IgD-negative memory B cell (primary cell): Measurements from ENCODE around the gene RP9. TPM values are rescaled to one million over a fixed set of nuclear protein-coding genes. Genes with fewer than 3 reads are reported as not detected.
A peak's percentile ranks its signal among the peaks of the same experiment; 100 is the strongest.

Experiments
- H3K27ac Mint-ChIP-seq, 3 donors: one replicate each; pipeline ENCODE4 v1.8.0; 2020 to 2022; ENCODE audit warnings: mild to moderate bottlenecking in 3 of 3, mixed read lengths in 3 of 3, moderate library complexity in 1 of 3
- H3K27me3 Mint-ChIP-seq: one replicate; pipeline ENCODE4 v1.8.0; 2021; ENCODE audit warnings: mixed read lengths
- H3K36me3 Mint-ChIP-seq: one replicate; pipeline ENCODE4 v1.8.0; 2020; ENCODE audit warnings: mild to moderate bottlenecking, mixed read lengths
- H3K4me1 Mint-ChIP-seq, 3 donors: one replicate each; pipeline ENCODE4 v1.8.0; 2020 to 2022; ENCODE audit warnings: mixed read lengths in 3 of 3, mild to moderate bottlenecking in 1 of 3
- H3K4me3 Mint-ChIP-seq, 4 donors: one replicate each; pipeline ENCODE4 v1.8.0; 2020 to 2022; ENCODE audit warnings: mild to moderate bottlenecking in 4 of 4, mixed read lengths in 4 of 4, moderate library complexity in 3 of 4
- H3K9me3 Mint-ChIP-seq, 3 donors: one replicate each; pipeline ENCODE4 v1.8.0; 2020 to 2021; ENCODE audit warnings: mixed read lengths in 3 of 3, mild to moderate bottlenecking in 1 of 3
- polyA plus RNA-seq: library from polyadenylated mRNA; unstranded; fragments of 300-500 nt; fragmentation: Illumina TruSeq; gene quantifications from one replicate; pipeline ENCODE4 v1.2.3, GENCODE V29; 2021

Gene RP9
- polyA plus RNA-seq, 1 donor from 2014 or later = 49.6 TPM

- peak overlapping the region; percentile 82 to 98 (median 96) for H3K4me3 Mint-ChIP-seq
- no peaks in the 10 kb centered on the region for H3K27me3 Mint-ChIP-seq
- peaks cover 19 to 31% (median 29%) of the 10 kb centered on the region in 3 donors for H3K4me1 Mint-ChIP-seq
- peaks cover 4 to 10% (median 9%) of the 10 kb centered on the region in 3 donors for H3K9me3 Mint-ChIP-seq
- peak overlapping the region; percentile 33 to 99 (median 97) for H3K27ac Mint-ChIP-seq
- peaks cover 4% of the 10 kb centered on the region for H3K36me3 Mint-ChIP-seq
Measured at GRCh38 chr7:33062782-33063443, 46.3 kb downstream of the RP9 start.

- Mint-ChIP-seq H3K36me3 (peaks cover 4% of the 10 kb centered on the region), H3K4me3 (peak within 1 kb of the TSS; percentile 82 to 98 (median 96)), H3K27ac (peak within 1 kb of the TSS; percentile 33 to 99 (median 97)), H3K4me1 (peaks cover 20 to 34% (median 32%) of the 10 kb centered on the region in 3 donors), H3K27me3 (no peaks in the 10 kb centered on the region), H3K9me3 (peaks cover 4 to 10% (median 9%) of the 10 kb centered on the region in 3 donors)
Measured at GRCh38 chr7:33062023-33062781, 47.0 kb downstream of the RP9 start, which contains the start of gene NT5C3A. Gene NT5C3A, minus strand, starts transcription at chr7:33062776. Its CDS starts 71 bp downstream, at chr7:33062705.

GRCh38 chr7:33061282-33061937 lies 47.8 kb downstream of the RP9 start:
- Mint-ChIP-seq H3K27me3 (no peaks in the 10 kb centered on the region), H3K9me3 (peaks cover 2 to 7% (median 7%) of the 10 kb centered on the region in 3 donors), H3K4me3 (peak overlapping the region; percentile 82 to 97 (median 96)), H3K36me3 (peaks cover 4% of the 10 kb centered on the region), H3K4me1 (peaks cover 20 to 34% (median 33%) of the 10 kb centered on the region in 3 donors), H3K27ac (peak overlapping the region; percentile 33 to 92 (median 90))

- Mint-ChIP-seq H3K27me3 (no peaks in the 10 kb centered on the region), H3K9me3 (no peaks in the 10 kb centered on the region), H3K4me3 (peak overlapping the region in 1 of 4 donors; percentile 11), H3K36me3 (peaks cover 4% of the 10 kb centered on the region), H3K27ac (peak overlapping the region in 1 of 3 donors; percentile 4), H3K4me1 (peaks cover 24 to 39% (median 34%) of the 10 kb centered on the region in 3 donors)
Measured at GRCh38 chr7:33059635-33060034, 49.6 kb downstream of the RP9 start.

- no peaks in the 10 kb centered on the region for H3K9me3 Mint-ChIP-seq
- no peak overlapping the region for H3K27ac Mint-ChIP-seq
- H3K4me3 Mint-ChIP-seq = no peak overlapping the region
- H3K36me3 Mint-ChIP-seq = peaks cover 4% of the 10 kb centered on the region
- H3K4me1 Mint-ChIP-seq = peaks cover 42 to 48% (median 44%) of the 10 kb centered on the region in 3 donors
- H3K27me3 Mint-ChIP-seq = no peaks in the 10 kb centered on the region
Measured at GRCh38 chr7:33055158-33055557, 54.0 kb downstream of the RP9 start.

GRCh38 chr7:33054261-33054964 lies 54.8 kb downstream of the RP9 start:
- H3K36me3 Mint-ChIP-seq = peaks cover 4% of the 10 kb centered on the region
- no peaks in the 10 kb centered on the region for H3K27me3 Mint-ChIP-seq
- H3K27ac Mint-ChIP-seq = no peak overlapping the region
- no peak overlapping the region for H3K4me3 Mint-ChIP-seq
- no peaks in the 10 kb centered on the region for H3K9me3 Mint-ChIP-seq
- H3K4me1 Mint-ChIP-seq = peaks cover 41 to 45% (median 43%) of the 10 kb centered on the region in 3 donors

- H3K9me3 Mint-ChIP-seq = no peaks in the 10 kb centered on the region
- H3K4me3 Mint-ChIP-seq = no peak overlapping the region
- H3K27ac Mint-ChIP-seq = no peak overlapping the region
- peaks cover 2% of the 10 kb centered on the region for H3K36me3 Mint-ChIP-seq
- no peaks in the 10 kb centered on the region for H3K27me3 Mint-ChIP-seq
- peaks cover 39 to 43% (median 41%) of the 10 kb centered on the region in 3 donors for H3K4me1 Mint-ChIP-seq
Measured at GRCh38 chr7:33053721-33054120, 55.5 kb downstream of the RP9 start.

GRCh38 chr7:33050535-33051318 lies 58.5 kb downstream of the RP9 start:
- H3K27ac Mint-ChIP-seq = peak overlapping the region in 2 of 3 donors; percentile 27 to 90
- no peaks in the 10 kb centered on the region for H3K27me3 Mint-ChIP-seq
- peak overlapping the region in 2 of 4 donors; percentile 23 to 49 for H3K4me3 Mint-ChIP-seq

GRCh38 chr7:33048704-33049103 lies 60.5 kb downstream of the RP9 start:
- H3K4me1 Mint-ChIP-seq = peaks cover 40 to 45% (median 40%) of the 10 kb centered on the region in 3 donors
- peaks cover 1% of the 10 kb centered on the region for H3K36me3 Mint-ChIP-seq
- H3K27me3 Mint-ChIP-seq = no peaks in the 10 kb centered on the region
- H3K9me3 Mint-ChIP-seq = no peaks in the 10 kb centered on the region
- no peak overlapping the region for H3K4me3 Mint-ChIP-seq
- H3K27ac Mint-ChIP-seq = no peak overlapping the region

More at GRCh38 chr7:33050535-33051318, 58.5 kb downstream of the RP9 start:
- H3K9me3 Mint-ChIP-seq = no peaks in the 10 kb centered on the region
- no peaks in the 10 kb centered on the region for H3K36me3 Mint-ChIP-seq
- H3K4me1 Mint-ChIP-seq = peaks cover 35 to 40% (median 39%) of the 10 kb centered on the region in 3 donors

GRCh38 chr7:33048257-33048656 lies 60.9 kb downstream of the RP9 start:
- peaks cover 42 to 48% (median 43%) of the 10 kb centered on the region in 3 donors for H3K4me1 Mint-ChIP-seq
- H3K9me3 Mint-ChIP-seq = no peaks in the 10 kb centered on the region
- no peak overlapping the region for H3K4me3 Mint-ChIP-seq
- no peaks in the 10 kb centered on the region for H3K27me3 Mint-ChIP-seq
- no peak overlapping the region for H3K27ac Mint-ChIP-seq
- H3K36me3 Mint-ChIP-seq = peaks cover 4% of the 10 kb centered on the region

GRCh38 chr7:33044986-33045385 lies 64.2 kb downstream of the RP9 start:
- H3K9me3 Mint-ChIP-seq = no peaks in the 10 kb centered on the region
- H3K36me3 Mint-ChIP-seq = peaks cover 4% of the 10 kb centered on the region
- peak overlapping the region; percentile 2 to 53 (median 29) for H3K27ac Mint-ChIP-seq
- peaks cover 27 to 38% (median 32%) of the 10 kb centered on the region in 3 donors for H3K4me1 Mint-ChIP-seq
- H3K4me3 Mint-ChIP-seq = peak overlapping the region in 3 of 4 donors; percentile 12 to 59 (median 14)
- no peaks in the 10 kb centered on the region for H3K27me3 Mint-ChIP-seq
